SU-DHL-6 (cell line): ENCODE measurements around the gene PLCB1.

Source experiments
- H2AFZ ChIP-seq: fragments of 200-600 bp; sonication (generic); 2 replicates; pipeline ENCODE4 v1.6.1; 2014; ENCODE audit warnings: low read depth, mild to moderate bottlenecking, moderate library complexity, mixed read lengths, antibody characterized with exemption, low read length; ENCODE audit not compliant: severe bottlenecking
- H3F3A ChIP-seq: fragments of 200-600 bp; shearing (Covaris generic); 2 replicates; pipeline ENCODE4 v1.6.0; 2016; ENCODE audit warnings: antibody characterized with exemption, mild to moderate bottlenecking; ENCODE audit not compliant: insufficient read depth
- H3K27ac ChIP-seq: fragments of 200-600 bp; sonication (generic); 2 replicates; pipeline ENCODE4 v1.5.1; 2016; ENCODE audit warnings: low read depth, mild to moderate bottlenecking, low read length, moderate library complexity, mixed read lengths
- H3K27me3 ChIP-seq: fragments of 200-600 bp; sonication (generic), shearing (Covaris generic); 2 replicates; pipeline ENCODE4 v1.6.0; 2014; ENCODE audit warnings: mild to moderate bottlenecking, low read length
- H3K36me3 ChIP-seq: fragments of 200-600 bp; sonication (generic); 2 replicates; pipeline ENCODE4 v1.6.1; 2014; ENCODE audit warnings: mild to moderate bottlenecking, low read length, mixed read lengths
- H3K4me2 ChIP-seq: fragments of 300-600, 200-600 bp; shearing (Covaris generic), sonication (generic); 2 replicates; pipeline ENCODE4 v1.6.0; 2014; ENCODE audit warnings: low read length, low read depth, mild to moderate bottlenecking; ENCODE audit not compliant: poor library complexity, severe bottlenecking
- H3K4me3 ChIP-seq: fragments of 200-600 bp; sonication (generic); 2 replicates; pipeline ENCODE4 v1.5.1; 2014; ENCODE audit warnings: antibody characterized with exemption, low read length, mild to moderate bottlenecking, mixed read lengths; ENCODE audit not compliant: insufficient read depth, poor library complexity, severe bottlenecking
- H3K79me2 ChIP-seq: fragments of 200-600 bp; sonication (generic); 2 replicates; pipeline ENCODE4 v1.6.1; 2014; ENCODE audit warnings: mild to moderate bottlenecking, low read length, moderate library complexity; ENCODE audit not compliant: insufficient read depth
- H3K9ac ChIP-seq: fragments of 200-600 bp; sonication (generic); 2 replicates; pipeline ENCODE4 v1.7.0; 2014; ENCODE audit warnings: mild to moderate bottlenecking, low read length
- H3K9me2 ChIP-seq: fragments of 200-600 bp; sonication (generic); replicated peaks from 2 replicates; pipeline ENCODE4 v1.6.1; 2014; ENCODE audit warnings: low read length; ENCODE audit not compliant: insufficient read depth
- H3K9me3 ChIP-seq: fragments of 200-600 bp; sonication (generic); 2 replicates; pipeline ENCODE4 v1.6.1; 2014; ENCODE audit warnings: low read length, mixed read lengths; ENCODE audit not compliant: insufficient read depth
- H4K20me1 ChIP-seq: fragments of 200-600 bp; sonication (generic); 2 replicates; pipeline ENCODE4 v1.6.1; 2014; ENCODE audit warnings: low read depth, mild to moderate bottlenecking, antibody characterized with exemption, low read length, moderate library complexity, mixed read lengths
- CTCF ChIP-seq: fragments of 200-600 bp; sonication (generic); IDR thresholded peaks from one replicate; pipeline ENCODE4 v1.5.1; 2017; ENCODE audit warnings: antibody characterized with exemption, mild to moderate bottlenecking, low read length, moderate library complexity; ENCODE audit not compliant: insufficient read depth, poor library complexity, severe bottlenecking
- EZH2phosphoT487 ChIP-seq: fragments of 200-600 bp; sonication (generic), shearing (Covaris generic); conservative IDR thresholded peaks from 2 replicates; pipeline ENCODE4 v1.6.1; 2018; ENCODE audit warnings: mild to moderate bottlenecking, antibody characterized with exemption, low read length, moderate library complexity, mixed read lengths

PLCB1 gene

GRCh38 chr20:8856668-8857067, 724.6 kb downstream of the PLCB1 start:
- Histone ChIP-seq H3K27me3 (no peaks in the 10 kb centered on the region), H3K9me2 (no peaks in the 10 kb centered on the region), H4K20me1 (no peaks in the 10 kb centered on the region), H3K9me3 (no peaks in the 10 kb centered on the region), H3K36me3 (no peaks in the 10 kb centered on the region), H2AFZ (no peak overlapping the region), H3K9ac (no peak overlapping the region), H3K4me3 (no peak overlapping the region), H3K79me2 (no peaks in the 10 kb centered on the region), H3K4me2 (no peak overlapping the region), H3F3A (no peaks in the 10 kb centered on the region), H3K27ac (no peak overlapping the region)
- TF ChIP-seq EZH2phosphoT487 (no peak), CTCF (no peak)

DNA sequence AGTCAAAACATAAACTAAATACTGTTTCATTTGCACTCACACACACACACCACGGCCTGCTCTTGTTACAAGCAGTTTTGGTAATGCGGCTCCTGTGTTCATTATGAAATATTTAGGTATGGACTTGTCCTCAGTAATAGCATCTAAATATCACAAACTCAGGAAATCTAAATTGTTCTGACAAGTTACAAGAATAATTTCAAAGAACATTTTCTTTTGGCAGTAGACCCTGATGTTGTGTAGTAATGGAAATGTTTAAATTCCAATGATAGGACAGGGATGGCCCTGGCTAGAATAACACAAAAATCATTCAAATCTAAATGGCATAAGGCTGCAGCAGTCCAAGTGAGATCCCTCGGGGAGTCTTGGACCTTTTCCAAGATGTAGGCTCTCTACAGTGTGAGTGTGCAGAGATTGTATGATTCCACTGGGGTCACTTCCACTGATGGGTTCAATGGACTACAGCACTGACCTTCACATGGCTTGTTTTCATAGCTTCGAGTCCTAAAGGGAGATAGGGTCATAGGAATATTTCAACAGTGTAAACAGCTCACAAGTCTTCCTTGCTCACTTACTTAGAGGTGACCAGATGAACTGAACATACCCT, 726.2 kb downstream of the PLCB1 start:
- H3K79me2 ChIP-seq: no peaks in the 10 kb centered on the region
- no peaks in the 10 kb centered on the region for H3K36me3 ChIP-seq
- H3K9me3 ChIP-seq: no peaks in the 10 kb centered on the region
- H3K9ac ChIP-seq: no peak overlapping the region
- H3K4me2 ChIP-seq: no peak overlapping the region
- no peak overlapping the region for H3K27ac ChIP-seq
- H3K4me3 ChIP-seq: no peak overlapping the region
- H4K20me1 ChIP-seq: no peaks in the 10 kb centered on the region
- H2AFZ ChIP-seq: no peak overlapping the region
- no peaks in the 10 kb centered on the region for H3F3A ChIP-seq
- H3K9me2 ChIP-seq: no peaks in the 10 kb centered on the region
- TF ChIP-seq CTCF (no peak), EZH2phosphoT487 (no peak)
- no peaks in the 10 kb centered on the region for H3K27me3 ChIP-seq

DNA sequence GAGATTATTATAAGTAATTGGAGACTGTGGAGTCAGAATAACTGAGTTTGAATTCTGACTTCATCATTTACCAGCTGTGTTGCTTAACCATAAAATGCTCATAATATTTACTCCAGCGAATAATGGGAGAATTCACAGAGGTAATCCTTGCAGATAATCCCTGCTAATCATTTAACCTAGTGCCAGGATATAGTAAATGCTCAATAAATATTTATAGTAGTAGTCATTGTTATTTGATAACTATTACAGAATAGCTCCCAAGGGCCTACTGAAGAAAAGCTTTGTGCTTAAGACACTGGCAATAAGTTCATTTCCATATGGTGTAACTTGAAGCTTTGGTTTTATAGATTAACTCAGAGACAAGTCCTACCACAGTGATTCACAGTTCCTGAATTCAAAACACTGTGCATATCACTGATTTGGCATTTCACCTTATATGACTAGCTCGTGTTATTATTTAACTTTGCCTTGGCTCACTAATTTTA, 728.0 kb downstream of the PLCB1 start:
- no peak for TF ChIP-seq CTCF
- TF ChIP-seq EZH2phosphoT487: no peak
- Histone ChIP-seq H3K9me3 (no peaks in the 10 kb centered on the region), H3K27me3 (no peaks in the 10 kb centered on the region), H3K9ac (no peak overlapping the region), H4K20me1 (no peaks in the 10 kb centered on the region), H3K79me2 (no peaks in the 10 kb centered on the region), H2AFZ (no peak overlapping the region), H3K36me3 (no peaks in the 10 kb centered on the region), H3K4me2 (no peak overlapping the region), H3K27ac (no peak overlapping the region), H3K4me3 (no peak overlapping the region), H3K9me2 (no peaks in the 10 kb centered on the region), H3F3A (no peaks in the 10 kb centered on the region)
